Osteoblast (primary cell): ENCODE data around the gene ATP1A3. TPM values are rescaled to one million over a fixed set of nuclear protein-coding genes. Genes with fewer than 3 reads are reported as not detected.
A peak's percentile ranks its signal among the peaks of the same experiment; 100 is the strongest.

ENCODE experiments used
- DNase-seq: peaks from one replicate; pipeline ENCODE4 v3.0.0; 2011; ENCODE audit warnings: low spot score, mixed read lengths; ENCODE audit not compliant: insufficient read length; ENCODE audit errors: missing footprints
- H2AFZ ChIP-seq: 2 replicates; pipeline ENCODE4 v1.6.0; 2011; ENCODE audit warnings: mild to moderate bottlenecking, low read length
- H3K27ac ChIP-seq: 2 replicates; pipeline ENCODE4 v1.5.1; 2011; ENCODE audit warnings: mild to moderate bottlenecking, low read depth, low read length, moderate library complexity
- H3K27me3 ChIP-seq: 2 replicates; pipeline ENCODE4 v1.6.0; 2012; ENCODE audit warnings: mild to moderate bottlenecking, control low read depth, inconsistent platforms, low read length, moderate library complexity; ENCODE audit not compliant: insufficient read depth
- H3K36me3 ChIP-seq: 2 replicates; pipeline ENCODE4 v1.5.1; 2011; ENCODE audit warnings: mild to moderate bottlenecking, low read length, control low read depth, moderate library complexity; ENCODE audit not compliant: insufficient read depth
- H3K4me1 ChIP-seq: 2 replicates; pipeline ENCODE4 v1.5.1; 2011; ENCODE audit warnings: mild to moderate bottlenecking, low read length, control low read depth, moderate library complexity; ENCODE audit not compliant: insufficient read depth
- H3K4me2 ChIP-seq: 2 replicates; pipeline ENCODE4 v1.6.0; 2011; ENCODE audit warnings: mild to moderate bottlenecking, low read length; ENCODE audit not compliant: insufficient read depth
- H3K4me3 ChIP-seq: fragments of 200-600 bp; sonication (generic); 3 replicates; pipeline ENCODE4 v1.5.1; 2012; ENCODE audit warnings: mild to moderate bottlenecking, low read length, inconsistent platforms; ENCODE audit not compliant: insufficient read depth
- H3K79me2 ChIP-seq: 2 replicates; pipeline ENCODE4 v1.6.0; 2012; ENCODE audit warnings: mild to moderate bottlenecking, low read length, control low read depth, inconsistent platforms; ENCODE audit not compliant: insufficient read depth
- H3K9me3 ChIP-seq: 2 replicates; pipeline ENCODE4 v1.5.1; 2011; ENCODE audit warnings: low read depth, low read length, control low read depth
- H4K20me1 ChIP-seq: 2 replicates; pipeline ENCODE4 v1.6.0; 2012; ENCODE audit warnings: mild to moderate bottlenecking, low read length, control low read depth; ENCODE audit not compliant: insufficient read depth
- total RNA-seq: library from RNA; depleted of rRNA; stranded (reverse); fragments of >200 nt; gene quantifications from 2 replicates; pipeline ENCODE4 v1.2.3, GENCODE V29; 2012
- TF ChIP-seq, protein P1 (sequence below): IDR thresholded peaks from 2 replicates; pipeline ENCODE4 v1.5.1; 2011; ENCODE audit warnings: mild to moderate bottlenecking, low read depth, low read length, moderate library complexity; ENCODE audit errors: extremely low read depth

ATP1A3 gene
- total RNA-seq, 1 donor = under 0.01 TPM

DNA sequence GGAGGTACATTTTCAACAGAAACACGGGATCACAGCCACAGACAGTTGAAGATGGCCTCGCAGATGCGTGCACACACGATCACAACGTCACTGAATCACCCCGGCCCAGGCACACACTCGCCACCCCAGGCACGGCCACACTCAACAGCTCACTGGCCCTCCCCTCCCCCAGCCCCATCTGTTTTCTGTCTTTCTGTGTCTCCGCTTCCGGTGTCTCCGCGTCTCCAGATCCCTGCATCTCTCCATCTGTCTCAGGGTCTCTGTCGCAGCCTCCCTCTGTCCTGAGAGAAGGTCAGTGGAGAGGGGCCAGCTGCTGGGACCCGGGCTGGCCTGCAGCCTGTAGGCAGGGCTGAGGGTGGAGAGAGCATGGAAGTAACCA is 3.8 kb upstream of the ATP1A3 start:
- TF ChIP-seq, protein P1, sequence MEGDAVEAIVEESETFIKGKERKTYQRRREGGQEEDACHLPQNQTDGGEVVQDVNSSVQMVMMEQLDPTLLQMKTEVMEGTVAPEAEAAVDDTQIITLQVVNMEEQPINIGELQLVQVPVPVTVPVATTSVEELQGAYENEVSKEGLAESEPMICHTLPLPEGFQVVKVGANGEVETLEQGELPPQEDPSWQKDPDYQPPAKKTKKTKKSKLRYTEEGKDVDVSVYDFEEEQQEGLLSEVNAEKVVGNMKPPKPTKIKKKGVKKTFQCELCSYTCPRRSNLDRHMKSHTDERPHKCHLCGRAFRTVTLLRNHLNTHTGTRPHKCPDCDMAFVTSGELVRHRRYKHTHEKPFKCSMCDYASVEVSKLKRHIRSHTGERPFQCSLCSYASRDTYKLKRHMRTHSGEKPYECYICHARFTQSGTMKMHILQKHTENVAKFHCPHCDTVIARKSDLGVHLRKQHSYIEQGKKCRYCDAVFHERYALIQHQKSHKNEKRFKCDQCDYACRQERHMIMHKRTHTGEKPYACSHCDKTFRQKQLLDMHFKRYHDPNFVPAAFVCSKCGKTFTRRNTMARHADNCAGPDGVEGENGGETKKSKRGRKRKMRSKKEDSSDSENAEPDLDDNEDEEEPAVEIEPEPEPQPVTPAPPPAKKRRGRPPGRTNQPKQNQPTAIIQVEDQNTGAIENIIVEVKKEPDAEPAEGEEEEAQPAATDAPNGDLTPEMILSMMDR = no peak
- Histone ChIP-seq H3K36me3 (no peaks in the 10 kb centered on the region), H3K4me2 (no peak overlapping the region), H3K27ac (no peak overlapping the region), H4K20me1 (peaks cover 2% of the 10 kb centered on the region), H3K79me2 (no peaks in the 10 kb centered on the region), H2AFZ (no peak overlapping the region), H3K4me3 (no peak overlapping the region), H3K9me3 (no peaks in the 10 kb centered on the region), H3K4me1 (no peaks in the 10 kb centered on the region), H3K27me3 (peaks cover 61% of the 10 kb centered on the region)
- peak; percentile 72 for DNase-seq

DNA sequence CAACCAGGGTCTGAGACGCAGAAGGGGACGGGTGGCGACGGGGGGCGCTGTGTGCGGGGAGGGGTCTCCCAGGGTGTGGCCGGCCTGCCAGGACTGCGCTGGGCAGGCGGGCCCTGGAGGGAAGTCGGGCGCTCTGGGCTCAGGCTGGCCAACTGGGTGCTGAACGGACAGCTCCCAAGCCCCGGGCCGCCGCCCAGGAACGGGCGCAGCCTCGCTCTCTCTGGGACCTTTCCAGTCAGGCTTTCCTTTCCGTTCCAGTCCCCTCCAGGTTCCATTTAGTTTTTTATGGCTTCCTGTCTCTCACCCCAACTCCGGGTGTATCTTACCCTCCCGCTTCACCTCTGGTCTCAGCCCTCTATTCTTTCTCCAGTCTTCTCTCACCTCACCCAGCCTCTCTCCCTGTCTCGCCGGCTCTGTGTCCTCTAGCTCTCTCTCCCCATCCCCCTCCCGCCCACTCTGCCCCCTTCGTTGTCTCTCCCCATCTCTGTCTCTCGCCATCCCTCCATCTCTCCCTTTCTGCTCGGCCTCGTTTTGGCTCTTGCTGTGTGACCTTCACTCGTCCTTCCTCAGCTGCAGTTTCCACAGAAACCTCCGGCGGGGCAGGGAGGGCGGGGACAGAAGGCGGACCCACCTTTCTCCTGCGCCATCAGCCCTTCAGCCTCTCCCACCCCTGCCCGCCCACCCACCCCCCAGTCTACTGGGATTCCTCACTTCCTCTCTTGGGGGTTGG is 3.3 kb upstream of the ATP1A3 start:
- no peaks in the 10 kb centered on the region for H3K79me2 ChIP-seq
- TF ChIP-seq, protein P1 = no peak
- peak overlapping the region; percentile 39 for H3K4me2 ChIP-seq
- H4K20me1 ChIP-seq = peaks cover 2% of the 10 kb centered on the region
- no peak overlapping the region for H2AFZ ChIP-seq
- no peak overlapping the region for H3K27ac ChIP-seq
- no peaks in the 10 kb centered on the region for H3K4me1 ChIP-seq
- no peaks in the 10 kb centered on the region for H3K9me3 ChIP-seq
- DNase-seq = peak; percentile 99
- peaks cover 61% of the 10 kb centered on the region for H3K27me3 ChIP-seq
- no peak overlapping the region for H3K4me3 ChIP-seq
- H3K36me3 ChIP-seq = no peaks in the 10 kb centered on the region

- no peak overlapping the region for H2AFZ ChIP-seq
- H3K79me2 ChIP-seq = no peaks in the 10 kb centered on the region
- no peak overlapping the region for H3K4me2 ChIP-seq
- no peaks in the 10 kb centered on the region for H3K36me3 ChIP-seq
- TF ChIP-seq, protein P1 = no peak
- no peaks in the 10 kb centered on the region for H3K4me1 ChIP-seq
- H4K20me1 ChIP-seq = peaks cover 2% of the 10 kb centered on the region
- H3K27ac ChIP-seq = no peak overlapping the region
- H3K27me3 ChIP-seq = peaks cover 53% of the 10 kb centered on the region
- peak; percentile 92 for DNase-seq
- no peaks in the 10 kb centered on the region for H3K9me3 ChIP-seq
- no peak overlapping the region for H3K4me3 ChIP-seq
Measured at GRCh38 chr19:41995959-41996797, 2.1 kb upstream of the ATP1A3 start.
